Measurements from ENCODE around the gene ARHGAP1. TPM values are rescaled to one million over a fixed set of nuclear protein-coding genes. Genes with fewer than 3 reads are reported as not detected.

ARHGAP1 gene
- total RNA-seq (2014; rRNA removed; shearing (Covaris generic)), result 21.7 and 21.8 TPM in 2 replicates

DNA sequence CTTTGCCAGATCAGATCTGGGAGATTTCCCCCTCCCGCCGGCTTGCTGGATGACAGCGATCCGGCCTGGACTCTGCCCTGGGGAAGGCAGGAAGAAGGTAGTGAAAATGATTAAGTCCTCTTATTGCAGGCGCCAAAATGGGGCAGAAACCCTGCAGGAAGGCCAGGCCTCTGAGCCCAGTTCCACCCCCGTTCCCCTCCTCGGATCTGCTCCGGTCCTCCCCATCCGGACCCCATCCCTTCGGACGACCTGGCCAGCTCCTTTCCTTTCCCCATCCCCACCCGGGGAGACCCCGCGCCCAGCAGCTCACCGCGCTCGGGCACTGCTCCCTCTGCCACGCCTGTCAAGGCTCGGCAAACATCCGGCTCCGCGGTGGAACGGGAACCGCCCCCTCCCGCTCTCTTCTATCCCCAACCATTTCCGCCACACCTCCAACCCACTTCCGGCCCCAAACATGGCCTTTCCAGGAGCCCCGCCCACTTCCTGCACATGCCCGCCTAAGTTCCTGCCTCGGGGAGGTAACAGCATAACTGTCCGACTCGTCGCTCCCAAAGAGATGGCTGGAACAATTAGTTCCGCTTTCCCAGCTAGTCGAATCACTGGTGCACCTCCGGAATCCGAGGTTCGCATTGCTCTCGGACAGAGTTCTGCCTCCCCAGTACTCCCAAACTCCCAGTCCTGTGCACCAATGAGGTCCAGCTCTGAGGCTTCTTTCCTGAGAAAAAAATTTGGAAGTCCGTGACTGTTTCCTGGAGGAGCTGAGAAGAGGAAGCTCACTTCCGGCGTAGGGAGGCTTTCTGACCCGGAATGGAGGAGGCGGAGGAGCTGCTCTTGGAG, at the start of gene ARHGAP1, which contains the start of gene ZNF408:
TSS of gene ARHGAP1 (minus strand) at position 379 of the 837 bp plus-strand sequence. CDS start 4,512 bp downstream, outside the sequence.
TSS of gene ZNF408 (plus strand) at position 791 of the 837 bp plus-strand sequence. CDS start at position 808, 17 bp downstream.
- H3K27me3 ChIP-seq, result no peaks in the 10 kb centered on the region
- peaks cover 25% of the 10 kb centered on the region for H3K36me3 ChIP-seq
- DNase-seq, result peak; percentile 100
- no peaks in the 10 kb centered on the region for H3K4me1 ChIP-seq
- H3K9me3 ChIP-seq (replicated peaks), result no peaks in the 10 kb centered on the region
- H3K4me3 ChIP-seq, result peak within 1 kb of the TSS; percentile 80
- peak within 1 kb of the TSS; percentile 98 for H3K27ac ChIP-seq

DNA sequence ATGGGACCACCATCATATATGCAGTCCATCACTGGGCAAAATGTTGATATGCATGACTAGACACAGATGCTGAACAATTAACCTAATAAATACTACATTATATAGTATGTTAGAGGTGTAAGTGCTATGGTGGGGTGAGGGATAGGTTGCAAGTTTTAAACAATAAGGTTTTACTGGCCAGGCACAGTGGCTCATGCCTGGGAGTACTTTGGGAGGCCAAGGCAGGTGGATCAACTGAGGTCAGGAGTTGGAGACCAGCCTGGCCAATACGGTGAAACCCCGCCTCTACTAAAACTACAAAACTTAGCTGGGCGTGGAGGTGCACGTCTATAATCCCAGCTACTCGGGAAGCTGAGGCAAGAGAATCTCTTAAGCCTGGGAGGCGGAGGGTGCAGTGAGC, 46.7 kb upstream of the ARHGAP1 start:
- H3K36me3 ChIP-seq, result peaks cover 95% of the 10 kb centered on the region
- H3K27me3 ChIP-seq, result no peaks in the 10 kb centered on the region

DNA sequence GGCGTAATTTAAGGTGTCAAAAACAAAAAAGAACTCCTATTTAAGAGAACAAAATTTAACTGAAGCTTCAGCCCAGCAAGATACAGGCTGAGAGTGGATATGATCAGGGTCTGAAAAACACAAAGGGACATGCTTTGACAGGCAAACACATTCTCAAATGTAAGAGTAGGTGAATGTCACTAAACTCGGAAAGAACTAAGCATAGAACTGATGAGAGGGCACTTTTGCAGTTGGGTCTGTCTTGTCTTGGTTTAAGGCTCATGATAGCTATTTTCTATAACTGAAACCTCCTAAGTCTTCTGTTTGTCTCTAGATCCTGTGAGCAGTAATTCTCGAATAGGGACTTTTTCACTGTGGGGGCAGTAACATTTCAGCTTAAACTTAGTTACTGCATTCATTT, 45.6 kb upstream of the ARHGAP1 start:
- H3K9me3 ChIP-seq (replicated peaks), result no peaks in the 10 kb centered on the region
- H3K36me3 ChIP-seq, result peaks cover 96% of the 10 kb centered on the region
- no peaks in the 10 kb centered on the region for H3K27me3 ChIP-seq
- no peak for DNase-seq
- no peak overlapping the region for H3K27ac ChIP-seq
- H3K4me1 ChIP-seq, result no peaks in the 10 kb centered on the region
- H3K4me3 ChIP-seq, result no peak overlapping the region

More for the DNA sequence above, 46.7 kb upstream of the ARHGAP1 start:
- H3K9me3 ChIP-seq (replicated peaks), result no peaks in the 10 kb centered on the region
- H3K4me1 ChIP-seq, result no peaks in the 10 kb centered on the region
- H3K4me3 ChIP-seq, result no peak overlapping the region
- no peak for DNase-seq
- H3K27ac ChIP-seq, result no peak overlapping the region

DNA sequence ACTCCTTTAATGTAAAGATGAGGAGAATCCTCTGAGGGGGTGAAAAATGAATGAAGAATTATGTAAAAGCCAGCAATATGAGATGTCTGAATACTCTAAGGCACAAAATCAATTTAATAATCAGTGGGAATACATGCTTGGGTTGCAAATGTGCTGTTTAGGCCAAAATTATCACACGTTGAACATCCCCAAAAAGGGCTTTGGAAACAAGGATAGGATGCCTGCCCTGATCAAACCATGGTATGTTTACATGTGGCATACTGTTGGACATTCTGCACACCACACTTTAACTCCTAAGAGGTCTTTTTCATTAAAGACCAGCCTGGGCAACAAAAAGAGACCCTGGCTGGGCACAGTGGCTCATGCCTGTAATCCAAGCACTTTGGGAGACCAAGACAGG, 44.9 kb upstream of the ARHGAP1 start:
- Histone ChIP-seq H3K27ac (no peak overlapping the region), H3K27me3 (no peaks in the 10 kb centered on the region), H3K4me3 (no peak overlapping the region), H3K4me1 (no peaks in the 10 kb centered on the region), H3K9me3 (replicated peaks) (no peaks in the 10 kb centered on the region), H3K36me3 (peaks cover 95% of the 10 kb centered on the region)
- DNase-seq, result no peak

DNA sequence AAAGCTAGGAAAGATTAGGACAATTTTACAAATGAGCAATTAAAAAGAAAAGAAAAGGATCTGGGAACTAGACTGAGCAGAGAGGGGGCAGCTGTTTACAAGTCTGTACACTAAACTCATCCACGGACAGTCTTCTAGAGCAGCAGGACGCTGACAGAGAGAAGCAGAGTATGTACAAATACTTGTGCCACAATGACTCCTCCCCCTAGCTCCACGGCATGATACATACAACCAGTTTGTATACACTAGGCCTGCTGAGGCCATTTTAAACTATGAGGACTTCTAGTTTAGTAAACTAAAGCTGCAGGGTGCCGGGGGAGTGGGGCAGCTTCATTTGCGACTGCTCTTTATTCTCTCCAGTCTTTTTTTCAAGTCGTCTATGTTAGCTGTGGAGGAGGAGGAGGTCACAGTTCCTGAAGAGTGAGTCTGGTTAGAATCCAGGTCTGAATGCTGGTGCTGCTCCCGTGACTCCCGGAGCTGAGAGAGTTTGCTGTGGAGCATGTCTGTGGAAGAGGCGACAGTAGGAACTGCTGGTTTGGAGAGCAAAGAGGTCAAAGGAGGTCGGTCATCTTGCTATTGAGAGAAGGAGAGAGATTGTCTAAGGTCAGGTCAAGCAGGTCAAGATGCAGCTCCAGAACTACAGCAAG, 43.4 kb upstream of the ARHGAP1 start:
- Histone ChIP-seq H3K4me3 (no peak overlapping the region), H3K4me1 (no peaks in the 10 kb centered on the region), H3K36me3 (peaks cover 83% of the 10 kb centered on the region), H3K27ac (no peak overlapping the region), H3K27me3 (no peaks in the 10 kb centered on the region), H3K9me3 (replicated peaks) (no peaks in the 10 kb centered on the region)
- no peak for DNase-seq

DNA sequence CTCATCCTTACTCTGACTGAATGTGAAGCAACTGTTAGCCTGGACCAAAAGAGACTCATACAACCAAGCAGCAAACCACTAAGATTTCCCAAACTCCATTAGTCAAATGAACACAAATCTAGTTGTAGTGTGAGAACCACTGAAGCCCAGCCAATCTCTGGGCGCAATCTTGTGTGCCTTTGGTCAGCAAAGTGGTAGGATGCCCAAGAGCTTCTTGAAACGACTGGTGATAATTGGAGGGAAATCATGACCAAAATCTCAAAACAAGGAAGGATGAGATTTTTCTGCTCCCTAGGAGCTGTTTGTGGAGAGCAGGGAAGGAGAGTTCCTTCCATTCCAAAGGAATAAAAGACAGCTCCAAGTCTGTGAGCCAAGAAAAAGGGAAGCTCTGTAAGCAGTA, 42.6 kb upstream of the ARHGAP1 start:
- no peak for DNase-seq
- peaks cover 75% of the 10 kb centered on the region for H3K36me3 ChIP-seq
- H3K4me3 ChIP-seq, result no peak overlapping the region
- no peaks in the 10 kb centered on the region for H3K27me3 ChIP-seq
- H3K9me3 ChIP-seq (replicated peaks), result no peaks in the 10 kb centered on the region
- H3K27ac ChIP-seq, result no peak overlapping the region
- H3K4me1 ChIP-seq, result no peaks in the 10 kb centered on the region

DNA sequence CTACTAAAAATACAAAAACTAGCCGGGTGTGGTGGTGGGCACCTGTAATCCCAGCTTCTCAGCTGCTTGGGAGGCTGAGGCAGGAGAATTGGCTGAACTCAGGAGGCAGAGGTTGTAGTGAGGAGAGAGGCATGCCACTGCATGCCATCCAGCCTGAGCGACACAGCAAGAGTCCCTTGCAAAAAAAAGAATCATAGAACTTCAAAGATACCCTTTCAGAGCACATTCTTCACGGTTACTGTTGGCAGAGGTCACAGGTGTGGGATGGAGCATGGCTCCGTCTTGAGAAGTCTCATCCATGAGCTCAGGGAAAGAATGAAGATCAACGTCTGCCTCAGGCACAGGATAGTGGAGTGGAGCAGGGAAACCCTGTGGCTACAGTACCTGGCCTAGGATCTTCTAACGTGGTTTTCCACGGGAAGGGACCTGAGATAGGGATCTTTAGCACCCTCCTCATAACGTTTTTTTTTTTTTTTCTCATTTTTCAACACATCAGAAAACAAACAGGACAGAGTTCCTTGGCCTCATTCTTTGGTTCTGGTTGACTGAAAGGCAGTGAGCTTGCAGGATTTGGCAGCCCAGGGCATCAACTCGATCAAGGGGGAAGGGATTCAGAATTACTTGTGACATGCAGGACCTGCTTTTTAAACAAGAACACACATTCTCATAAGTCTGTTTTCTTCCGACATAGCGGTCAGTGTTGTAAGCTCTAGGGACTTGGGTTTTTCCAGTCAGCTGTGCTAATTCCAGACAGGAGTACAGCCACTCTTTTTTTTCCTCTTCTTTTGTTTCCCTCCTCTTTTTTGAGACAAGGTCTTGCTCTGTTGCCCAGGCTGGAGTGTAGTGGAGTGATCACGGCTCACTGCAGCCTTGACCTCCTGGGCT, 41.4 kb upstream of the ARHGAP1 start:
- Histone ChIP-seq H3K4me3 (no peak overlapping the region), H3K36me3 (peaks cover 66% of the 10 kb centered on the region), H3K27me3 (no peaks in the 10 kb centered on the region), H3K27ac (no peak overlapping the region), H3K4me1 (no peaks in the 10 kb centered on the region), H3K9me3 (replicated peaks) (no peaks in the 10 kb centered on the region)
- no peak for DNase-seq

DNA sequence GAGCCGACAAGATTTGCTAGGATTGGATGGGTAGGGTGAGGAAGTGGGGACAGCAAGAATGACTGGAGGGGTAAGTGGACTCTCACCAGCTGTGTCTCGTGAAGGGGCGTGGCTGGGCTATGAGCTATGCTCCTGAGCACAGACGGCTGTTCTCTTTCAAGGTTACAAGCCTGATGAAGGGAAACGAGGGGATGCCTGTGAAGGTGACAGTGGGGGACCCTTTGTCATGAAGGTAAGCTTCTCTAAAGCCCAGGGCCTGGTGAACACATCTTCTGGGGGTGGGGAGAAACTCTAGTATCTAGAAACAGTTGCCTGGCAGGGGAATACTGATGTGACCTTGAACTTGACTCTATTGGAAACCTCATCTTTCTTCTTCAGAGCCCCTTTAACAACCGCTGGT, 38.5 kb upstream of the ARHGAP1 start:
- no peak overlapping the region for H3K27ac ChIP-seq
- no peaks in the 10 kb centered on the region for H3K4me1 ChIP-seq
- no peak for DNase-seq
- no peaks in the 10 kb centered on the region for H3K27me3 ChIP-seq
- H3K36me3 ChIP-seq, result peaks cover 38% of the 10 kb centered on the region
- no peaks in the 10 kb centered on the region for H3K9me3 ChIP-seq (replicated peaks)
- H3K4me3 ChIP-seq, result no peak overlapping the region

DNA sequence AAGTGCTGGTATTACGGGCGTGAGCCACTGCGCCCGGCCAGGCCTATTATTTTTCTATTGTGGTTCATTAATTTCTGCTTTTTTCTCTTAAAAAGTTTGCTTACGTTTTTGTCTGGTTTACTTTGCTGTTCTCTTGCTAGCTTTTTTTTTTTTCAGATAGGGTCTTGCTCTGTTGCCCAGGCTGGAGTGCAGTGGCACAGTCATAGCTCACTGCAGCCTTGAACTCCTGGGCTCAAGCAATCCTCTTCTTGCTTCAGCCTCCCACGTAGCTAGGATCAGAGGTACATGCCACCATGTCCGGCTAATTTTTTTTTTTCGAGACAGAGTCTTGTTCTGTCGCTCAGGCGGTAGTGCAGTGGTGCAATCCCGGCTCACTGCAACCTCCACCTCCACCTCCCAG, 37.3 kb upstream of the ARHGAP1 start:
- no peaks in the 10 kb centered on the region for H3K9me3 ChIP-seq (replicated peaks)
- DNase-seq, result no peak
- peaks cover 26% of the 10 kb centered on the region for H3K36me3 ChIP-seq
- H3K27ac ChIP-seq, result no peak overlapping the region
- no peak overlapping the region for H3K4me3 ChIP-seq
- no peaks in the 10 kb centered on the region for H3K4me1 ChIP-seq
- H3K27me3 ChIP-seq, result no peaks in the 10 kb centered on the region

DNA sequence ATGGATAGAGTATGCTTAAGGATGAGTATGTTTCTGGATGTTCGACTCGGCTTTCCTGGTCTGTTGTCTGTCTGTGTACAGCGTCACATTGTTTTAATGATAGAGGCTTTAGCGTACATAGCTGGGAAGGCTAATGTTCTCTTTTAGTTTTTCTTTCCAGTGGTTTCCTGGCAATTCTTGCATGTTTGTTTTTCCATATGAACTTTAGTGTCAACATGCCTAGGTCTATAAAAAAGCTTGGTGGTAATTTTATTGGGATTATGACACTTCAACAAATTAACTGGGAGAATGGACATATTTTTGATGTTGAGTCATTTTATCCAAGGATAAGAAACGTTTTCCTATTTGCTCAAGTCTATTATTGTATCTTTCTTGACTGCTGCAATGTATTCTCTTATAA, 36.2 kb upstream of the ARHGAP1 start:
- Histone ChIP-seq H3K4me1 (no peaks in the 10 kb centered on the region), H3K36me3 (peaks cover 15% of the 10 kb centered on the region), H3K4me3 (no peak overlapping the region), H3K9me3 (replicated peaks) (no peaks in the 10 kb centered on the region), H3K27me3 (no peaks in the 10 kb centered on the region), H3K27ac (no peak overlapping the region)
- no peak for DNase-seq

DNA sequence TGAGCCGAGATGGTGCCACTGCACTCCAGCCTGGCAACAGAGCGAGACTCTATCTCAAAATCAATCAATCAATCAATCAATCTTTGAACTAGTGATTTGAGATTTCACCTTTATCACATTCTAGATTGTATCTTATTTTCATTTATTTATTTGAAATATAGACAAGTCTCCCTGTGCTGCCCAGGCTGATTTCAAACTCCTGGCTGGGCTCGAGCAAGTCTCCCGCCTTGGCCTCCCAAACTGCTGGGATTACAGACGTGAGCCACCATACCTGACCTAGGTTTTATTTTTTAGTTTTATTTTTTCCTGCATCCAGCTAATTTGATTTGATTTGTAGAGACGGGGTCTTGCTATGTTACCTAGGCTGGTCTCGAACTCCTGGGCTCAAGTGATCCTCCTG, 35.7 kb upstream of the ARHGAP1 start:
- Histone ChIP-seq H3K4me1 (no peaks in the 10 kb centered on the region), H3K9me3 (replicated peaks) (no peaks in the 10 kb centered on the region), H3K27ac (no peak overlapping the region), H3K27me3 (no peaks in the 10 kb centered on the region), H3K4me3 (no peak overlapping the region), H3K36me3 (peaks cover 10% of the 10 kb centered on the region; the same call in 1 of the 2 replicates)
- no peak for DNase-seq

DNA sequence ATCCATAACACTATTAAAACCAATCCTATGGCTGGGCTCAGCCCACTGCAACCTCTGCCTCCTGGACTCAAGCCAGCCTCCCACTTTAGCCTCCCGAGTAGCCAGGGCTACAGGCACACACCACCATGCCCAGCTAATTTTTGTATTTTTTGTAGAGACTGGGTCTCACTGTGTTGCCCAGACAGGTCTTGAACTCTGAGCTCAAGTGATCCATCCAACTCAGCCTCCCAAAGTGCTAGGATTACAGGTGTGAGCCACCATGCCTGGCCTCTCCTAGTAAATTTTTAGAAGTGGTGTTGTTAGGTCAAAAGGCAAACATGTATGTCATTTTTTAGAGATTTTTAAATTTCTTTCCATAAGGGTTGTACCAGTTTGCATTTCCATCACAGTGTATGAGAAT, 32.8 kb upstream of the ARHGAP1 start:
- no peaks in the 10 kb centered on the region for H3K27me3 ChIP-seq
- no peak overlapping the region for H3K27ac ChIP-seq
- DNase-seq, result no peak

DNA sequence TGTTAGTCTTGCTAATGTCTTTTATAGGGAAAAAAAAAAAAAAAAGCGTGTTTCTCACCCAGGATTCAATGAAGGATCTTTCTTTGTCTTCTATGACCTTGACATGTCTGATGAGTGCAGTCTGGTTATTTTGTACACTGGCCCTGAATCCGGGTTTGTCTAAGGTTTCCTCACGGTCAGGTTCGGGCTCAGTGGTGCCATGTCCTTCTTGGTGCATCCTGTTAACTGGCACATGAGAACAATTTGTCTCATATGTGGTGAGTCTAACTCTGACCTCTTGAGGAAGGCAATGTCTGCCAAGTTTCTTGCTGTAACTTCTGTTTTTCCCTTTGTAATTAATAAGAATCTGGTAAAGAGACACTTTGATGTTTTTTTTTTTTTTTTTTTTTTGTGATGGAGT, 31.1 kb upstream of the ARHGAP1 start:
- Histone ChIP-seq H3K36me3 (no peaks in the 10 kb centered on the region), H3K9me3 (replicated peaks) (no peaks in the 10 kb centered on the region), H3K4me1 (no peaks in the 10 kb centered on the region), H3K27ac (no peak overlapping the region), H3K4me3 (no peak overlapping the region), H3K27me3 (no peaks in the 10 kb centered on the region)
- DNase-seq, result no peak

More for the DNA sequence above, 32.8 kb upstream of the ARHGAP1 start:
- Histone ChIP-seq H3K36me3 (no peaks in the 10 kb centered on the region), H3K4me3 (no peak overlapping the region), H3K4me1 (no peaks in the 10 kb centered on the region), H3K9me3 (replicated peaks) (no peaks in the 10 kb centered on the region)

DNA sequence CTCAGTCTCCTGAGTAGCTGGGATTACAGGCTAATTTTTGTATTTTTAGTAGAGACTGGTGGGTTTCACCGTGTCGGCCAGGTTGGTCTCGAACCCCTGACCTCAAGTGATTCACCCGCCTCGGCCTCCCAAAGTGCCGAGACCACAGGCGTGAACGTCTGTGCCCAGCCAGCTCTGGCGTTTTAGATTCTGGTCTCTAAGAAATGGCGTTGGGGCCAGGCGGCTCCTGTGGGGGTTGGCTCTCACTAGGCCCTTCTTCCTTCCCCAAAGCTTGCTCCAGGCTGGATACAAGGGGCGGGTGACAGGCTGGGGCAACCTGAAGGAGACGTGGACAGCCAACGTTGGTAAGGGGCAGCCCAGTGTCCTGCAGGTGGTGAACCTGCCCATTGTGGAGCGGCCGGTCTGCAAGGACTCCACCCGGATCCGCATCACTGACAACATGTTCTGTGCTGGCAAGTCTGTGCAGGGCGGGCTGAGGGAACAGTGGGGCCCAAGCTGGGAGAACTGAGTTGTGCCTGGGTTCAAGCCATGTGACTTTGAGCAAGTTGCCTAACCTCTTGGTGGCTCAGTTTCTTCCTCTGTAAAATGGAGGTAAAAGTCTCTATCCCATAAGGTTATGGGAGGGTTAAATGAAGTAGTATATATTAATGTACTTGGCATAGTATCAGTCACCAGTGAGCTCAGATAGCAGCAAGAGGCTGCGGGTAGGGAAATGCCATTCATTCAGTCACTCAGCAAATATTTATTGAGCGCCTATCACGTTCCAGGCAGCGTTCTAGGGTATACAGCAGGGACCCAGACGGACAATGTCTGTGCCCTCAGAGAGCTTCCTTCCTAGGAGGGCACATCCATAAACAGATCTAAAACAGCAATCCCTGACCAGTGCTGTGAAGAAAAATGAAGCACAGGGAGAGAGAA, 28.9 kb upstream of the ARHGAP1 start:
- peaks cover under 1% of the 10 kb centered on the region; the same call in 1 of the 2 replicates for H3K4me1 ChIP-seq
- H3K27ac ChIP-seq, result no peak overlapping the region
- no peak for DNase-seq
- no peaks in the 10 kb centered on the region for H3K36me3 ChIP-seq
- H3K27me3 ChIP-seq, result no peaks in the 10 kb centered on the region
- H3K9me3 ChIP-seq (replicated peaks), result no peaks in the 10 kb centered on the region
- H3K4me3 ChIP-seq, result no peak overlapping the region
